Measurements from ENCODE around the gene TUBD1.
"Not testable (repeated sequence)": the region's sequence is repeated elsewhere in the genome, so short reads cannot be mapped to it uniquely, and the experiment has no call there.

TUBD1 gene

GRCh38 chr17:59890720-59891119 lies 2.0 kb downstream of the TUBD1 start:
- H3K4me3 ChIP-seq (ENCODE audit: low read depth, low read length) = no peak overlapping the region
- DNase-seq (ENCODE audit: low read depth) = no peak
- no peak for TF ChIP-seq CTCF (IDR thresholded peaks at IDR 0.05; ENCODE audit: low read depth, low read length, missing control alignments)

- TF ChIP-seq CTCF (IDR thresholded peaks at IDR 0.05; ENCODE audit: low read depth, low read length, missing control alignments) = no peak
- no peak overlapping the region for H3K4me3 ChIP-seq (ENCODE audit: low read depth, low read length)
- no peak for DNase-seq (ENCODE audit: low read depth)
These were observed 4.5 kb downstream of the TUBD1 start for GRCh38 chr17:59888145-59888750.

GRCh38 chr17:59884861-59885260 lies 7.9 kb downstream of the TUBD1 start:
- H3K4me3 ChIP-seq (ENCODE audit: low read depth, low read length) = no peak overlapping the region
- DNase-seq (ENCODE audit: low read depth) = no peak
- TF ChIP-seq CTCF (IDR thresholded peaks at IDR 0.05; ENCODE audit: low read depth, low read length, missing control alignments) = no peak

GRCh38 chr17:59878624-59879023 lies 14.1 kb downstream of the TUBD1 start:
- no peak overlapping the region for H3K4me3 ChIP-seq (ENCODE audit: low read depth, low read length)
- no peak for TF ChIP-seq CTCF (IDR thresholded peaks at IDR 0.05; ENCODE audit: low read depth, low read length, missing control alignments)
- no peak for DNase-seq (ENCODE audit: low read depth)

- no peak for TF ChIP-seq CTCF (IDR thresholded peaks at IDR 0.05; ENCODE audit: low read depth, low read length, missing control alignments)
- H3K4me3 ChIP-seq (ENCODE audit: low read depth, low read length) = no peak overlapping the region
- no peak for DNase-seq (ENCODE audit: low read depth)
These were observed 14.8 kb downstream of the TUBD1 start for GRCh38 chr17:59877965-59878364.

GRCh38 chr17:59876107-59876506 lies 16.6 kb downstream of the TUBD1 start:
- no peak overlapping the region for H3K4me3 ChIP-seq (ENCODE audit: low read depth, low read length)
- TF ChIP-seq CTCF (IDR thresholded peaks at IDR 0.05; ENCODE audit: low read depth, low read length, missing control alignments) = no peak
- no peak for DNase-seq (ENCODE audit: low read depth)

- no peak for TF ChIP-seq CTCF (IDR thresholded peaks at IDR 0.05; ENCODE audit: low read depth, low read length, missing control alignments)
- no peak for DNase-seq (ENCODE audit: low read depth)
These were observed 18.4 kb downstream of the TUBD1 start for GRCh38 chr17:59874376-59874775.

GRCh38 chr17:59873414-59873813 lies 19.3 kb downstream of the TUBD1 start:
- not testable (repeated sequence) for H3K4me3 ChIP-seq (ENCODE audit: low read depth, low read length); DNase-seq (ENCODE audit: low read depth)

More at GRCh38 chr17:59874376-59874775, 18.4 kb downstream of the TUBD1 start:
- H3K4me3 ChIP-seq (ENCODE audit: low read depth, low read length) = no peak overlapping the region
